Left ventricle myocardium inferior (tissue), 1 donor: ENCODE results near the gene ACE. TPM values are rescaled to one million over a fixed set of nuclear protein-coding genes. Genes with fewer than 3 reads are reported as not detected.

Experiments used
- DNase-seq: peaks from one replicate; pipeline ENCODE4 v3.0.0-alpha.2; 2020
- H3K27ac ChIP-seq: fragments of 200-600 bp; replicated peaks from 2 replicates; pipeline ENCODE4 v1.8.0; 2021
- H3K27me3 ChIP-seq: fragments of 200-600 bp; 2 replicates; pipeline ENCODE4 v1.8.0; 2021; ENCODE audit warnings: low read depth
- H3K36me3 ChIP-seq: fragments of 200-600 bp; 2 replicates; pipeline ENCODE4 v1.8.0; 2021
- H3K4me1 ChIP-seq: fragments of 200-600 bp; 2 replicates; pipeline ENCODE4 v1.8.0; 2021
- H3K4me3 ChIP-seq: fragments of 200-600 bp; 2 replicates; pipeline ENCODE4 v1.8.0; 2021; ENCODE audit warnings: mild to moderate bottlenecking, moderate library complexity
- H3K9me3 ChIP-seq: fragments of 200-600 bp; replicated peaks from 2 replicates; pipeline ENCODE4 v1.8.0; 2021
- CTCF ChIP-seq: fragments of 200-600 bp; IDR thresholded peaks from 2 replicates; pipeline ENCODE4 v1.8.0; 2021; ENCODE audit warnings: antibody characterized with exemption, mild to moderate bottlenecking, borderline replicate concordance
- intact Hi-C: fragments of 100-400 bp; cut with micrococcal nuclease; formaldehyde crosslinking; loops from one replicate; pipeline ENCODE4 v1.11.0; 2022
- total RNA-seq: library from RNA; stranded (reverse); fragmentation: NEBNext Ultra II Directional; extraction: Animal tissue kit (Norgen Biotek cat#: 25700); gene quantifications from one replicate; pipeline ENCODE4 v1.2.1, GENCODE V29; 2021
- donor health status: DM: no; HTN: yes; CAD: no; lungs with severe emphysema.

Gene ACE
- total RNA-seq, 1 donor from 2014 or later: 6.2 TPM

GRCh38 chr17:63433746-63434591, 42.9 kb upstream of the ACE start:
- TF ChIP-seq CTCF: no peak
- peaks cover 60% of the 10 kb centered on the region for H3K4me1 ChIP-seq
- intact Hi-C loops: no loop called here

DNA sequence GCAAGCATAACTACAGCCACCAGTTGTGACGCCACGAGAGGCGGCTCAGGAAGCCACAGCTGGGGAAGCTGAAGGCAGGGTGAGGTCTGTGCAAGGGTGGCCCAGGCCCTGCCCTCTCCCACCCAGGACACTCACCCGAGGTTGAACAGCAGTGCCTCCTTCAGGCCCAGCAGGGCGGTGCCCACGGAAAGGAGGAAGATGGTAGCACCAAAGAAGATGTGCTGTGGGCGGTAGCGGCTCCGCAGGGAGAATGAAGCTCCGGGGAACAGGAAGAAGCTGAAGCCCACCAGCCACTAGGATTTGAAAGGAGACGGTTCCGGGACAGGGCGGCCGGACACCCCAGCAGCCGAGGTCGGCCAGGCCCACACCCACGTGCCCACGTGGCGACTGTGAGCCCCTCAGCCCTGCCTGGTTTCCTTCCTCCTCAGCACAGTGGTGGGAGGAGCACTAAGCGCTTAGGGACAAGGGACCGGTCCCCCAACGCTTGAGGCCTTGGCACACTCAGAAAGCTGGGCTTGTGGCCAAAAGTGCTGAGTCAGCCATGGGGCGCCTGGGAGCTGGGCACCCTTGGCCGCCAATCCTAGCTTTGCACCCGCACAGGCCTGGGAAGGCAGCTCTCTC, 41.8 kb upstream of the ACE start:
- intact Hi-C loops: no loop called here

More at GRCh38 chr17:63433746-63434591, 42.9 kb upstream of the ACE start:
- peak overlapping the region; percentile 85 for H3K27ac ChIP-seq
- H3K36me3 ChIP-seq: no peaks in the 10 kb centered on the region
- peak overlapping the region; percentile 39 for H3K4me3 ChIP-seq
- H3K9me3 ChIP-seq: no peaks in the 10 kb centered on the region
- H3K27me3 ChIP-seq: no peaks in the 10 kb centered on the region
- DNase-seq: peak; percentile 89

GRCh38 chr17:63435681-63436522, 41.0 kb upstream of the ACE start:
- no peaks in the 10 kb centered on the region for H3K9me3 ChIP-seq
- no peaks in the 10 kb centered on the region for H3K36me3 ChIP-seq
- no peak for TF ChIP-seq CTCF
- H3K4me3 ChIP-seq: peak overlapping the region; percentile 39
- intact Hi-C loops: no loop called here
- no peaks in the 10 kb centered on the region for H3K27me3 ChIP-seq
- H3K4me1 ChIP-seq: peaks cover 78% of the 10 kb centered on the region
- DNase-seq: no peak
- peak overlapping the region; percentile 85 for H3K27ac ChIP-seq

More for the DNA sequence above, 41.8 kb upstream of the ACE start:
- Histone ChIP-seq H3K27me3 (no peaks in the 10 kb centered on the region), H3K9me3 (no peaks in the 10 kb centered on the region), H3K36me3 (no peaks in the 10 kb centered on the region), H3K4me3 (peak overlapping the region; percentile 39), H3K4me1 (peaks cover 71% of the 10 kb centered on the region), H3K27ac (peak overlapping the region; percentile 85)
- no peak for TF ChIP-seq CTCF
- peak; percentile 65 for DNase-seq

- Histone ChIP-seq H3K9me3 (no peaks in the 10 kb centered on the region), H3K36me3 (no peaks in the 10 kb centered on the region), H3K4me3 (no peak overlapping the region), H3K27ac (no peak overlapping the region), H3K27me3 (no peaks in the 10 kb centered on the region), H3K4me1 (peaks cover 78% of the 10 kb centered on the region)
- intact Hi-C loops: no loop called here
- peak; percentile 24 for TF ChIP-seq CTCF
- no peak for DNase-seq
These were observed 40.2 kb upstream of the ACE start for GRCh38 chr17:63436523-63437110.
